ENCODE results near the gene KCNJ10.

KCNJ10 gene

GRCh38 chr1:159988006-159988405 lies 82.0 kb downstream of the KCNJ10 start:
- Mint-ChIP-seq H3K9me3 (no peaks in the 10 kb centered on the region), H3K4me3 (no peak overlapping the region), H3K4me1 (peaks cover 12% of the 10 kb centered on the region), H3K36me3 (no peaks in the 10 kb centered on the region), H3K27ac (no peak overlapping the region), H3K27me3 (peaks cover 30% of the 10 kb centered on the region)
- DNase-seq: no peak
- CTCF ChIA-PET: interaction anchor here (0.6 to 2.0 kb wide), 2 partner anchors 20 to 365 kb away, joined by 3 to 5 read pairs; no protein-coding TSS in a partner anchor

GRCh38 chr1:159987186-159987585 lies 82.8 kb downstream of the KCNJ10 start:
- Mint-ChIP-seq H3K27ac (no peak overlapping the region), H3K9me3 (no peaks in the 10 kb centered on the region), H3K27me3 (peaks cover 27% of the 10 kb centered on the region), H3K4me3 (no peak overlapping the region), H3K4me1 (peaks cover 12% of the 10 kb centered on the region), H3K36me3 (no peaks in the 10 kb centered on the region)
- CTCF ChIA-PET: no interaction called here
- no peak for DNase-seq

GRCh38 chr1:159986531-159986930 lies 83.4 kb downstream of the KCNJ10 start:
- H3K27ac Mint-ChIP-seq: no peak overlapping the region
- H3K27me3 Mint-ChIP-seq: peaks cover 32% of the 10 kb centered on the region
- CTCF ChIA-PET: no interaction called here
- H3K36me3 Mint-ChIP-seq: no peaks in the 10 kb centered on the region
- H3K9me3 Mint-ChIP-seq: no peaks in the 10 kb centered on the region
- peaks cover 7% of the 10 kb centered on the region for H3K4me1 Mint-ChIP-seq
- no peak for DNase-seq
- H3K4me3 Mint-ChIP-seq: no peak overlapping the region

- no peaks in the 10 kb centered on the region for H3K36me3 Mint-ChIP-seq
- H3K4me1 Mint-ChIP-seq: peaks cover 3% of the 10 kb centered on the region
- no peak overlapping the region for H3K27ac Mint-ChIP-seq
- H3K9me3 Mint-ChIP-seq: no peaks in the 10 kb centered on the region
- H3K4me3 Mint-ChIP-seq: no peak overlapping the region
- CTCF ChIA-PET: no interaction called here
- H3K27me3 Mint-ChIP-seq: peaks cover 32% of the 10 kb centered on the region
- DNase-seq: no peak
Measured at GRCh38 chr1:159986093-159986492, 83.9 kb downstream of the KCNJ10 start.

GRCh38 chr1:159985473-159985872 lies 84.5 kb downstream of the KCNJ10 start:
- Mint-ChIP-seq H3K36me3 (no peaks in the 10 kb centered on the region), H3K9me3 (no peaks in the 10 kb centered on the region), H3K4me1 (no peaks in the 10 kb centered on the region), H3K27ac (no peak overlapping the region), H3K4me3 (no peak overlapping the region), H3K27me3 (peaks cover 36% of the 10 kb centered on the region)
- no peak for DNase-seq
- CTCF ChIA-PET: interaction anchor here (1.6 kb wide), 1 partner anchor 22 kb away, joined by 4 read pairs; no protein-coding TSS in a partner anchor

GRCh38 chr1:159983681-159984080 lies 86.3 kb downstream of the KCNJ10 start:
- Mint-ChIP-seq H3K27me3 (peaks cover 42% of the 10 kb centered on the region), H3K36me3 (no peaks in the 10 kb centered on the region), H3K9me3 (no peaks in the 10 kb centered on the region), H3K27ac (no peak overlapping the region), H3K4me1 (no peaks in the 10 kb centered on the region), H3K4me3 (no peak overlapping the region)
- CTCF ChIA-PET: no interaction called here
- no peak for DNase-seq

- H3K27me3 Mint-ChIP-seq: peaks cover 56% of the 10 kb centered on the region
- no peak overlapping the region for H3K27ac Mint-ChIP-seq
- H3K4me1 Mint-ChIP-seq: no peaks in the 10 kb centered on the region
- H3K9me3 Mint-ChIP-seq: no peaks in the 10 kb centered on the region
- H3K36me3 Mint-ChIP-seq: no peaks in the 10 kb centered on the region
- H3K4me3 Mint-ChIP-seq: no peak overlapping the region
- DNase-seq: no peak
- CTCF ChIA-PET: no interaction called here
Measured at GRCh38 chr1:159982280-159982679, 87.7 kb downstream of the KCNJ10 start.

- CTCF ChIA-PET: no interaction called here
- Mint-ChIP-seq H3K27me3 (peaks cover 58% of the 10 kb centered on the region), H3K4me3 (no peak overlapping the region), H3K9me3 (no peaks in the 10 kb centered on the region), H3K4me1 (no peaks in the 10 kb centered on the region), H3K27ac (no peak overlapping the region), H3K36me3 (no peaks in the 10 kb centered on the region)
- DNase-seq: no peak
Measured at GRCh38 chr1:159981351-159982055, 88.5 kb downstream of the KCNJ10 start.

GRCh38 chr1:159980786-159981185 lies 89.2 kb downstream of the KCNJ10 start:
- Mint-ChIP-seq H3K9me3 (no peaks in the 10 kb centered on the region), H3K36me3 (no peaks in the 10 kb centered on the region), H3K27ac (no peak overlapping the region), H3K4me1 (no peaks in the 10 kb centered on the region), H3K27me3 (peaks cover 57% of the 10 kb centered on the region), H3K4me3 (no peak overlapping the region)
- CTCF ChIA-PET: no interaction called here
- no peak for DNase-seq

- Mint-ChIP-seq H3K4me3 (no peak overlapping the region), H3K9me3 (no peaks in the 10 kb centered on the region), H3K27ac (no peak overlapping the region), H3K4me1 (no peaks in the 10 kb centered on the region), H3K27me3 (peaks cover 52% of the 10 kb centered on the region), H3K36me3 (no peaks in the 10 kb centered on the region)
- DNase-seq: no peak
- CTCF ChIA-PET: no interaction called here
Measured at GRCh38 chr1:159980076-159980475, 89.9 kb downstream of the KCNJ10 start.

GRCh38 chr1:159979257-159979656 lies 90.7 kb downstream of the KCNJ10 start:
- H3K27me3 Mint-ChIP-seq: peaks cover 51% of the 10 kb centered on the region

GRCh38 chr1:159978107-159978398 lies 91.9 kb downstream of the KCNJ10 start:
- Mint-ChIP-seq H3K27me3 (peaks cover 42% of the 10 kb centered on the region), H3K4me3 (no peak overlapping the region), H3K27ac (no peak overlapping the region), H3K36me3 (no peaks in the 10 kb centered on the region), H3K4me1 (no peaks in the 10 kb centered on the region), H3K9me3 (no peaks in the 10 kb centered on the region)
- CTCF ChIA-PET: interaction anchor here (0.7 kb wide), 1 partner anchor 85 kb away, joined by 4 read pairs; no protein-coding TSS in a partner anchor
- no peak for DNase-seq

More at GRCh38 chr1:159979257-159979656, 90.7 kb downstream of the KCNJ10 start:
- no peak for DNase-seq
- Mint-ChIP-seq H3K4me1 (no peaks in the 10 kb centered on the region), H3K4me3 (no peak overlapping the region), H3K27ac (no peak overlapping the region), H3K9me3 (no peaks in the 10 kb centered on the region), H3K36me3 (no peaks in the 10 kb centered on the region)
- CTCF ChIA-PET: no interaction called here

GRCh38 chr1:159977364-159978106 lies 92.4 kb downstream of the KCNJ10 start:
- no peaks in the 10 kb centered on the region for H3K4me1 Mint-ChIP-seq
- no peak for DNase-seq
- no peak overlapping the region for H3K4me3 Mint-ChIP-seq
- no peaks in the 10 kb centered on the region for H3K36me3 Mint-ChIP-seq
- no peak overlapping the region for H3K27ac Mint-ChIP-seq
- H3K27me3 Mint-ChIP-seq: peaks cover 42% of the 10 kb centered on the region
- H3K9me3 Mint-ChIP-seq: no peaks in the 10 kb centered on the region
- CTCF ChIA-PET: interaction anchor here (0.7 kb wide), 1 partner anchor 85 kb away, joined by 4 read pairs; no protein-coding TSS in a partner anchor

GRCh38 chr1:159974350-159974965 lies 95.5 kb downstream of the KCNJ10 start:
- CTCF ChIA-PET: no interaction called here
- no peak overlapping the region for H3K27ac Mint-ChIP-seq
- no peak for DNase-seq
- H3K36me3 Mint-ChIP-seq: no peaks in the 10 kb centered on the region
- H3K27me3 Mint-ChIP-seq: peaks cover 44% of the 10 kb centered on the region
- no peak overlapping the region for H3K4me3 Mint-ChIP-seq
- no peaks in the 10 kb centered on the region for H3K4me1 Mint-ChIP-seq
- no peaks in the 10 kb centered on the region for H3K9me3 Mint-ChIP-seq
